ENCODE data around the gene OGFOD2. TPM values are rescaled to one million over a fixed set of nuclear protein-coding genes. Genes with fewer than 3 reads are reported as not detected.

OGFOD2 gene
- total RNA-seq, 1 experiment from 2014 or later: 35.6 TPM

DNA sequence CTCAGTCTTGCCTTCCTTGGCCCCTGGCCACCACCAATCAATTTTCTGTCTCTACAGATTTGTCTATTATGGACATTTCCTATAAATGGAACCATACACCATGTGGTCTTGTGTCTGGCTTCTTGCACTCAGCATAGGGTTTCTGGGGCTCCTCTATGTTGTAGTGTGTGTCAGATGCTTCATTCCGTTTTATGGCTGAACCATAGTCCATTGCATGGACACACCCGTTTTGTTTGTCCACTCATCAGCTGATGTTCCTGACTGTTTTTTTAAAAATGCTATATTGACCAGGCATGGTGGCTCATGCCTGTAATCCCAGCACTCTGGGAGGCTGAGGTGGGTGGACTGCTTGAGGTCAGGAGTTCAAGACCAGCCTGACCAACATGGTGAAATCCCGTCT, 26.4 kb downstream of the OGFOD2 start:
- H3K9ac ChIP-seq (ENCODE audit: low read length): no peak overlapping the region
- no peak overlapping the region for H3K4me3 ChIP-seq (ENCODE audit: low read length)
- H3K9me2 ChIP-seq (replicated peaks; ENCODE audit: low read length): no peaks in the 10 kb centered on the region
- no peaks in the 10 kb centered on the region for H3K79me2 ChIP-seq (ENCODE audit: low read length)
- ATAC-seq (no peak), DNase-seq (no peak)
- ChIA-PET POLR2A (ENCODE audit: unreplicated experiment) (no interaction called here), CTCF (no interaction called here)
- H3F3A ChIP-seq (ENCODE audit: low read length, unreplicated experiment): no peaks in the 10 kb centered on the region
- H4K20me1 ChIP-seq (ENCODE audit: low read length): no peaks in the 10 kb centered on the region
- H3K4me2 ChIP-seq (ENCODE audit: low read length): no peak overlapping the region
- no peaks in the 10 kb centered on the region for H3K9me3 ChIP-seq (ENCODE audit: low read length)
- intact Hi-C loops (cut with micrococcal nuclease): no loop called here
- TF ChIP-seq, protein P1, sequence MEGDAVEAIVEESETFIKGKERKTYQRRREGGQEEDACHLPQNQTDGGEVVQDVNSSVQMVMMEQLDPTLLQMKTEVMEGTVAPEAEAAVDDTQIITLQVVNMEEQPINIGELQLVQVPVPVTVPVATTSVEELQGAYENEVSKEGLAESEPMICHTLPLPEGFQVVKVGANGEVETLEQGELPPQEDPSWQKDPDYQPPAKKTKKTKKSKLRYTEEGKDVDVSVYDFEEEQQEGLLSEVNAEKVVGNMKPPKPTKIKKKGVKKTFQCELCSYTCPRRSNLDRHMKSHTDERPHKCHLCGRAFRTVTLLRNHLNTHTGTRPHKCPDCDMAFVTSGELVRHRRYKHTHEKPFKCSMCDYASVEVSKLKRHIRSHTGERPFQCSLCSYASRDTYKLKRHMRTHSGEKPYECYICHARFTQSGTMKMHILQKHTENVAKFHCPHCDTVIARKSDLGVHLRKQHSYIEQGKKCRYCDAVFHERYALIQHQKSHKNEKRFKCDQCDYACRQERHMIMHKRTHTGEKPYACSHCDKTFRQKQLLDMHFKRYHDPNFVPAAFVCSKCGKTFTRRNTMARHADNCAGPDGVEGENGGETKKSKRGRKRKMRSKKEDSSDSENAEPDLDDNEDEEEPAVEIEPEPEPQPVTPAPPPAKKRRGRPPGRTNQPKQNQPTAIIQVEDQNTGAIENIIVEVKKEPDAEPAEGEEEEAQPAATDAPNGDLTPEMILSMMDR (conservative IDR thresholded peaks at IDR 0.05; ENCODE audit: low read depth, low read length): no peak
- TF ChIP-seq EZH2phosphoT487 (IDR thresholded peaks at IDR 0.05; ENCODE audit: borderline replicate concordance, low read length) (no peak), EZH2 (IDR thresholded peaks at IDR 0.05; ENCODE audit: low read length, unreplicated experiment) (no peak)
- H3K4me1 ChIP-seq (ENCODE audit: insufficient read depth, low read length): no peaks in the 10 kb centered on the region
- H3K27ac ChIP-seq (ENCODE audit: low read length): no peak overlapping the region
- no peak overlapping the region for H2AFZ ChIP-seq (ENCODE audit: low read length)
- no peaks in the 10 kb centered on the region for H3K27me3 ChIP-seq (ENCODE audit: low read length)
- H3K36me3 ChIP-seq (ENCODE audit: low read depth, low read length): no peaks in the 10 kb centered on the region
- BruUV-seq (replicated peaks): no TSS peak

DNA sequence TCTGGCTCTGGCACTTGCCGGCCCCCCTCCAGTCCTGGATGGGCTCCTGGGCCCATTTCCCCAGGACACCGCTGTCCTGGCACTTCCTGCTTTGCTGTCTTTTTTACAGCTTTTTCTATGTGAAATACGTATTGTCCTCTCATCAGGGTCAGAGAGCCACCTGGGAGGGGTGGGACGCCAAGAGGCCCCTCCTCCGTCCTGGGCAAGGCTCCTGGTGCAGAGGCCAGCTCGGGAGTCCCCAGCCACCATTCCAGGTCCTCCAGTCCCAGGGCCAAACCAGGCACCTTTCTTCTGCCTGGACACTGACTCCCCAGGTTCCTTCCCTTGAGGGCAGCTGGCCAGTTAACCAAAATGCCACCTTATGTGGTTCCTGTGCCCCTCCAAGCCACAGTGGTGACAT, 28.2 kb downstream of the OGFOD2 start:
- Histone ChIP-seq H3K27me3 (ENCODE audit: low read length) (no peaks in the 10 kb centered on the region), H3F3A (ENCODE audit: low read length, unreplicated experiment) (no peaks in the 10 kb centered on the region), H3K79me2 (ENCODE audit: low read length) (no peaks in the 10 kb centered on the region), H3K9ac (ENCODE audit: low read length) (no peak overlapping the region), H4K20me1 (ENCODE audit: low read length) (no peaks in the 10 kb centered on the region), H3K4me1 (ENCODE audit: insufficient read depth, low read length) (no peaks in the 10 kb centered on the region), H3K9me3 (ENCODE audit: low read length) (no peaks in the 10 kb centered on the region), H3K4me3 (ENCODE audit: low read length) (no peak overlapping the region), H3K27ac (ENCODE audit: low read length) (no peak overlapping the region), H3K36me3 (ENCODE audit: low read depth, low read length) (no peaks in the 10 kb centered on the region), H2AFZ (ENCODE audit: low read length) (no peak overlapping the region), H3K9me2 (replicated peaks; ENCODE audit: low read length) (no peaks in the 10 kb centered on the region), H3K4me2 (ENCODE audit: low read length) (no peak overlapping the region)
- ChIA-PET POLR2A (ENCODE audit: unreplicated experiment) (no interaction called here), CTCF (no interaction called here)
- intact Hi-C loops (cut with micrococcal nuclease): no loop called here
- TF ChIP-seq EZH2 (IDR thresholded peaks at IDR 0.05; ENCODE audit: low read length, unreplicated experiment): no peak
- TF ChIP-seq EZH2phosphoT487 (IDR thresholded peaks at IDR 0.05; ENCODE audit: borderline replicate concordance, low read length): no peak
- TF ChIP-seq, protein P1 (conservative IDR thresholded peaks at IDR 0.05; ENCODE audit: low read depth, low read length): no peak
- ATAC-seq (no peak), DNase-seq (no peak)
- no TSS peak for BruUV-seq (replicated peaks)

DNA sequence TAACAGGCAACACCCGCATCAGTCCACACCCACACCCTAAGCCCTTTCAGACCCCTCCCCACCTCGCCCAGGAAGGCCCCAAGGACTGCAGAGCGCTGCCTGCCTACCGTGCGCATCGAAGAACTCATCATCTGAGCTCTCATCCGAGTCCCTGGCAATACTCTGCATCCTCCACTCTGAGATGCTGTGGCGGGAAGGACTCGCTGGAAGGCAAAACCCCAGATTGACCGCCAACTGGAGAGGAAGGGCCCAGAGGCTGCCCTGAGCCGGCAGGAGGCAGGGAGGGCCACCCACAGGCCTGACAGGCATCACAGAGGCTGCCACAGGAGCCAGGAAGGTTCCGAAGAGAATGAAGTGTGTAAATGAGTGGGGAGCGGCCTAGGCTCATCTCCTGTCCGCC, 29.2 kb downstream of the OGFOD2 start:
- no peaks in the 10 kb centered on the region for H3K9me2 ChIP-seq (replicated peaks; ENCODE audit: low read length)
- ATAC-seq (no peak), DNase-seq (no peak)
- H3K9ac ChIP-seq (ENCODE audit: low read length): no peak overlapping the region
- no peaks in the 10 kb centered on the region for H3K27me3 ChIP-seq (ENCODE audit: low read length)
- BruUV-seq (replicated peaks): no TSS peak
- ChIA-PET POLR2A (ENCODE audit: unreplicated experiment) (no interaction called here), CTCF (no interaction called here)
- no peaks in the 10 kb centered on the region for H3K36me3 ChIP-seq (ENCODE audit: low read depth, low read length)
- intact Hi-C loops (cut with micrococcal nuclease): no loop called here
- H3K27ac ChIP-seq (ENCODE audit: low read length): no peak overlapping the region
- no peaks in the 10 kb centered on the region for H3K79me2 ChIP-seq (ENCODE audit: low read length)
- no peak overlapping the region for H3K4me3 ChIP-seq (ENCODE audit: low read length)
- no peaks in the 10 kb centered on the region for H3K4me1 ChIP-seq (ENCODE audit: insufficient read depth, low read length)
- H2AFZ ChIP-seq (ENCODE audit: low read length): no peak overlapping the region
- H3K4me2 ChIP-seq (ENCODE audit: low read length): no peak overlapping the region
- H3F3A ChIP-seq (ENCODE audit: low read length, unreplicated experiment): no peaks in the 10 kb centered on the region
- no peaks in the 10 kb centered on the region for H3K9me3 ChIP-seq (ENCODE audit: low read length)
- TF ChIP-seq EZH2 (IDR thresholded peaks at IDR 0.05; ENCODE audit: low read length, unreplicated experiment): no peak
- no peak for TF ChIP-seq EZH2phosphoT487 (IDR thresholded peaks at IDR 0.05; ENCODE audit: borderline replicate concordance, low read length)
- TF ChIP-seq, protein P1 (conservative IDR thresholded peaks at IDR 0.05; ENCODE audit: low read depth, low read length): no peak
- H4K20me1 ChIP-seq (ENCODE audit: low read length): no peaks in the 10 kb centered on the region
